Measurements from ENCODE around the gene LCN1.

DNA sequence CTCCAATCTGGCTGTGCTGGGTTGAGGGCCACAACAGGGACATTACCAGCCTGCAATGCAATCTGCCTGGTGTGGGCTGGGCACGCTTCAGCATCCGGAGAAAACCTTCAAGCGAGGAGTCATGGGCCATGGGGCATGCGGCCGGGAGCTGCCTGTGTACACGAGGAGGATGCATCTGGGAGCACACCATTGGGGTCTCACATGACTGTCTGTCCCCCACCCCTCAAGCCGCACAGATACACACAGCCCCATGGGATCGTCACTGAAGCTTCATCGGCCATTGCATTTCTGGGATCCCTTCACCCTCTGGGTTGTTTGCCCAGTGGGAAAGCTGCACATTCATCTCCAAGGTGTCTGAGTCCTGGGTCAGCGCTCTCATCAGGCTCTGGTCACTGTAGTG is 9.9 kb downstream of the LCN1 start:
- TF ChIP-seq POLR2AphosphoS5 (IDR thresholded peaks at IDR 0.05) (no peak), EZH2 (IDR thresholded peaks at IDR 0.05; ENCODE audit: borderline replicate concordance, insufficient read depth, low read length, poor library complexity, severe bottlenecking) (no peak), TAF1 (IDR thresholded peaks at IDR 0.05; ENCODE audit: low read depth) (no peak)
- TF ChIP-seq, protein P1, sequence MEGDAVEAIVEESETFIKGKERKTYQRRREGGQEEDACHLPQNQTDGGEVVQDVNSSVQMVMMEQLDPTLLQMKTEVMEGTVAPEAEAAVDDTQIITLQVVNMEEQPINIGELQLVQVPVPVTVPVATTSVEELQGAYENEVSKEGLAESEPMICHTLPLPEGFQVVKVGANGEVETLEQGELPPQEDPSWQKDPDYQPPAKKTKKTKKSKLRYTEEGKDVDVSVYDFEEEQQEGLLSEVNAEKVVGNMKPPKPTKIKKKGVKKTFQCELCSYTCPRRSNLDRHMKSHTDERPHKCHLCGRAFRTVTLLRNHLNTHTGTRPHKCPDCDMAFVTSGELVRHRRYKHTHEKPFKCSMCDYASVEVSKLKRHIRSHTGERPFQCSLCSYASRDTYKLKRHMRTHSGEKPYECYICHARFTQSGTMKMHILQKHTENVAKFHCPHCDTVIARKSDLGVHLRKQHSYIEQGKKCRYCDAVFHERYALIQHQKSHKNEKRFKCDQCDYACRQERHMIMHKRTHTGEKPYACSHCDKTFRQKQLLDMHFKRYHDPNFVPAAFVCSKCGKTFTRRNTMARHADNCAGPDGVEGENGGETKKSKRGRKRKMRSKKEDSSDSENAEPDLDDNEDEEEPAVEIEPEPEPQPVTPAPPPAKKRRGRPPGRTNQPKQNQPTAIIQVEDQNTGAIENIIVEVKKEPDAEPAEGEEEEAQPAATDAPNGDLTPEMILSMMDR (IDR thresholded peaks at IDR 0.05; ENCODE audit: poor library complexity, severe bottlenecking): no peak

All from neural cell (in vitro differentiated cells).